H1 (cell line): ENCODE results near the gene GHRL. TPM values are rescaled to one million over a fixed set of nuclear protein-coding genes. Genes with fewer than 3 reads are reported as not detected.

Experiments
- CTCF ChIA-PET: fragments of 300-600 bp; sonication (Branson Sonifier 250); formaldehyde crosslinking; loops from one replicate; lab custom pipeline; 2021; ENCODE audit not compliant: partially characterized antibody; lab: Charles Lee
- POLR2A ChIA-PET: fragments of 300-600 bp; sonication (Branson Sonifier 250); formaldehyde crosslinking; loops from one replicate; lab custom pipeline; 2021; ENCODE audit warnings: inconsistent platforms; ENCODE audit not compliant: partially characterized antibody; lab: Charles Lee
- DNase-seq, 2 experiments: peaks; one replicate each; pipeline versions ENCODE4 v3.0.0 to v3.0.0-alpha.2; 2010 to 2022; ENCODE audit warnings: low spot score in 2 of 2, low read depth in 1 of 2, mixed read lengths in 1 of 2
- FAIRE-seq: peaks from 2 replicates; lab custom pipeline; 2011; peaks lifted over from hg19 to GRCh38; lab: Jason Lieb, UNC
- H2AFZ ChIP-seq: 2 replicates; pipeline ENCODE4 v1.8.1; 2012; ENCODE audit warnings: low read length, inconsistent platforms
- H2AK5ac ChIP-seq: 2 replicates; pipeline ENCODE4 v1.6.1; 2013; ENCODE audit warnings: low read depth, low read length
- H2BK120ac ChIP-seq: replicated peaks from 2 replicates; pipeline ENCODE3; 2013; ENCODE audit warnings: low read depth, low read length, inconsistent platforms
- H2BK12ac ChIP-seq: 2 replicates; pipeline ENCODE4 v1.6.1; 2013; ENCODE audit warnings: low read depth, low read length
- H2BK15ac ChIP-seq: 2 replicates; pipeline ENCODE4 v1.6.1; 2013; ENCODE audit warnings: low read length
- H2BK20ac ChIP-seq: 2 replicates; pipeline ENCODE4 v1.6.1; 2013; ENCODE audit warnings: low read length
- H2BK5ac ChIP-seq: 2 replicates; pipeline ENCODE4 v1.6.1; 2013; ENCODE audit warnings: low read depth, low read length
- H3K14ac ChIP-seq: 2 replicates; pipeline ENCODE4 v1.6.1; 2013; ENCODE audit warnings: inconsistent platforms; ENCODE audit not compliant: insufficient read length
- H3K18ac ChIP-seq: 2 replicates; pipeline ENCODE4 v1.6.1; 2013; ENCODE audit warnings: low read length; ENCODE audit errors: extremely low read depth
- H3K23ac ChIP-seq: 2 replicates; pipeline ENCODE4 v1.6.1; 2013; ENCODE audit warnings: inconsistent platforms; ENCODE audit not compliant: insufficient read length
- H3K23me2 ChIP-seq: 2 replicates; pipeline ENCODE4 v1.6.1; 2013; ENCODE audit warnings: low read depth, low read length
- H3K27ac ChIP-seq: 2 replicates; pipeline ENCODE4 v1.6.1; 2011; ENCODE audit warnings: low read depth, low read length, inconsistent platforms
- H3K27me3 ChIP-seq, 4 experiments: replicated peaks in 1 of 4; 1 replicate in 1 of 4; 2 replicates in 3 of 4; pipeline versions ENCODE4 v1.6.1 to v1.8.1; 2011 to 2013; ENCODE audit warnings: low read length in 3 of 4, mild to moderate bottlenecking in 3 of 4, inconsistent platforms in 2 of 4, mixed read lengths in 2 of 4, moderate library complexity in 1 of 4; ENCODE audit not compliant: control insufficient read depth in 3 of 4, insufficient read depth in 3 of 4; ENCODE audit errors: extremely low read depth in 1 of 4
- H3K36me3 ChIP-seq, 4 experiments: 2 replicates each; pipeline versions ENCODE4 v1.6.1 to v1.8.1; 2011 to 2013; ENCODE audit warnings: mild to moderate bottlenecking in 4 of 4, low read length in 3 of 4, moderate library complexity in 2 of 4, control low read depth in 1 of 4, inconsistent platforms in 1 of 4; ENCODE audit not compliant: insufficient read depth in 4 of 4, control insufficient read depth in 2 of 4
- H3K4ac ChIP-seq: replicated peaks from 2 replicates; pipeline ENCODE3; 2013; ENCODE audit warnings: low read length, low read depth, mixed read lengths, inconsistent platforms; ENCODE audit not compliant: insufficient read length
- H3K4me1 ChIP-seq, 4 experiments: replicated peaks in 1 of 4; 1 replicate in 1 of 4; 2 replicates in 3 of 4; pipeline versions ENCODE4 v1.6.1 to v1.8.1; 2011 to 2013; ENCODE audit warnings: low read length in 3 of 4, inconsistent platforms in 2 of 4, mixed read lengths in 1 of 4; ENCODE audit not compliant: insufficient read depth in 4 of 4, control insufficient read depth in 3 of 4
- H3K4me2 ChIP-seq, 2 experiments: 2 replicates each; pipeline versions ENCODE4 v1.6.1 to v1.8.1; 2011 to 2013; ENCODE audit warnings: low read depth in 2 of 2, low read length in 2 of 2, control low read depth in 1 of 2, inconsistent platforms in 1 of 2, mild to moderate bottlenecking in 1 of 2; ENCODE audit not compliant: insufficient read depth in 1 of 2
- H3K4me3 ChIP-seq, 4 experiments: fragments of 200-600, 300-600 bp in 1 of 4; sonication (generic), shearing (Covaris generic), sonication (Bioruptor Twin) in 1 of 4; 2 replicates each; pipeline versions ENCODE4 v1.5.1 to v1.8.1; 2011 to 2016; ENCODE audit warnings: low read length in 4 of 4, low read depth in 3 of 4, control low read depth in 2 of 4, inconsistent platforms in 2 of 4, mild to moderate bottlenecking in 2 of 4, mixed read lengths in 1 of 4, moderate library complexity in 1 of 4; ENCODE audit not compliant: insufficient read depth in 2 of 4; ENCODE audit errors: extremely low read depth in 1 of 4
- H3K56ac ChIP-seq: replicated peaks from 2 replicates; pipeline ENCODE3; 2013; ENCODE audit warnings: low read depth, mild to moderate bottlenecking, mixed read lengths, low read length, inconsistent platforms; ENCODE audit not compliant: insufficient read length
- H3K79me1 ChIP-seq: 2 replicates; pipeline ENCODE4 v1.6.1; 2013; ENCODE audit warnings: low read depth, low read length, control low read depth
- H3K79me2 ChIP-seq, 2 experiments: 2 replicates each; pipeline versions ENCODE4 v1.6.1 to v1.8.1; 2012 to 2013; ENCODE audit warnings: low read length in 2 of 2, mild to moderate bottlenecking in 2 of 2, inconsistent platforms in 1 of 2; ENCODE audit not compliant: insufficient read depth in 2 of 2, control insufficient read depth in 1 of 2
- H3K9ac ChIP-seq, 4 experiments: replicated peaks in 1 of 4; 1 replicate in 1 of 4; 2 replicates in 3 of 4; pipeline versions ENCODE4 v1.6.1 to v1.8.1; 2011 to 2013; ENCODE audit warnings: low read depth in 3 of 4, low read length in 3 of 4, control low read depth in 2 of 4, mild to moderate bottlenecking in 2 of 4, moderate library complexity in 2 of 4, inconsistent platforms in 1 of 4; ENCODE audit errors: extremely low read depth in 1 of 4
- H3K9me3 ChIP-seq, 2 experiments: 2 replicates each; pipeline versions ENCODE4 v1.6.1 to v1.8.1; 2012 to 2013; ENCODE audit warnings: mild to moderate bottlenecking in 2 of 2, moderate library complexity in 2 of 2, control low read depth in 1 of 2, inconsistent platforms in 1 of 2, low read depth in 1 of 2, low read length in 1 of 2, mixed read lengths in 1 of 2; ENCODE audit not compliant: insufficient read depth in 2 of 2
- H4K20me1 ChIP-seq, 2 experiments: replicated peaks in 1 of 2; 2 replicates each; pipeline versions ENCODE3 to v1.8.1; 2011 to 2013; ENCODE audit warnings: inconsistent platforms in 2 of 2, low read length in 2 of 2, mild to moderate bottlenecking in 1 of 2; ENCODE audit not compliant: insufficient read depth in 2 of 2, control insufficient read depth in 1 of 2
- H4K5ac ChIP-seq: 2 replicates; pipeline ENCODE4 v1.6.1; 2013; ENCODE audit warnings: low read length, low read depth, mixed read lengths, inconsistent platforms; ENCODE audit not compliant: insufficient read length
- H4K8ac ChIP-seq: 2 replicates; pipeline ENCODE4 v1.8.0; 2013; ENCODE audit warnings: mild to moderate bottlenecking, moderate library complexity, low read length, inconsistent platforms; ENCODE audit not compliant: insufficient read depth; ENCODE audit errors: extremely low read depth
- H4K91ac ChIP-seq: replicated peaks from 2 replicates; pipeline ENCODE3; 2013; ENCODE audit warnings: low read length, mixed read lengths, inconsistent platforms; ENCODE audit not compliant: insufficient read length
- TAF1 ChIP-seq: IDR thresholded peaks from 2 replicates; pipeline ENCODE4 v1.6.1; 2011; ENCODE audit warnings: mild to moderate bottlenecking, low read depth, low read length
- WGBS, 2 experiments: shearing (Covaris generic) in 1 of 2; methylation state at CpG; one replicate each; pipeline versions ENCODE4 v1.1.6 to v1.1.7; 2013 to 2015; ENCODE audit warnings: low lambda C conversion rate in 2 of 2, mixed read lengths in 2 of 2, inconsistent platforms in 1 of 2, low coverage in 1 of 2, missing lambda C conversion rate in 1 of 2; ENCODE audit not compliant: insufficient replicate concordance in 2 of 2, insufficient coverage in 1 of 2, insufficient read length in 1 of 2; ENCODE audit errors: extremely low coverage in 1 of 2, missing lambda C conversion rate in 1 of 2; 5-methylcytosine and 5-hydroxymethylcytosine counted together
- polyA plus RNA-seq, 7 experiments: library from polyadenylated mRNA; depleted of rRNA in 3 of 7; stranded (reverse) in 5 of 7; unstranded in 2 of 7; fragments of >200 nt in 5 of 7; fragments of 200-250 nt in 2 of 7; gene quantifications; 1 replicate in 5 of 7; 2 replicates in 1 of 7; 4 replicates in 1 of 7; pipeline versions ENCODE4 v1.2.1 to v1.2.3, GENCODE V29; 2011 to 2013; ENCODE audit warnings: missing spikeins in 2 of 7, mixed read lengths in 2 of 7
- total RNA-seq: library from RNA; stranded (reverse); fragmentation: NEBNext Ultra II Directional; extraction: Animal tissue kit (Norgen Biotek cat#: 25700); gene quantifications from 2 replicates; pipeline ENCODE4 v1.2.1, GENCODE V29; 2021

The GHRL gene
- total and polyA plus RNA-seq, 2 of the 8 experiments (the other 6 are each of a cell fraction or from before 2014, with no cell fraction given), result 0.32 to 0.35 TPM

GRCh38 chr3:10303785-10304184, 11.0 kb upstream of the GHRL start:
- Histone ChIP-seq H3K4me3 (no peak overlapping the region), H2BK20ac (no peak overlapping the region), H3K36me3 (peaks cover 16 to 69% (median 51%) of the 10 kb centered on the region in 4 experiments), H3K9me3 (no peaks in the 10 kb centered on the region), H3K79me2 (no peaks in the 10 kb centered on the region), H3K79me1 (no peaks in the 10 kb centered on the region; the same call in 1 of the 2 replicates), H2BK120ac (no peak overlapping the region), H3K23me2 (no peaks in the 10 kb centered on the region), H4K91ac (no peak overlapping the region), H2AFZ (no peak overlapping the region), H4K8ac (no peak overlapping the region), H4K5ac (no peak overlapping the region), H2AK5ac (no peak overlapping the region), H3K27me3 (no peaks in the 10 kb centered on the region), H2BK5ac (no peak overlapping the region), H3K4me1 (no peaks in the 10 kb centered on the region), H4K20me1 (peaks cover 5 to 7% of the 10 kb centered on the region in 2 experiments), H3K56ac (no peak overlapping the region), H3K27ac (no peak overlapping the region), H3K4me2 (no peak overlapping the region), H2BK12ac (no peak overlapping the region), H3K4ac (no peak overlapping the region), H3K23ac (no peak overlapping the region), H3K18ac (no peak overlapping the region), H2BK15ac (no peak overlapping the region), H3K9ac (no peak overlapping the region), H3K14ac (no peak overlapping the region)
- POLR2A ChIA-PET, result interaction anchor here (0.8 to 1.9 kb wide), 5 partner anchors 8 to 17 kb away, joined by 3 to 11 read pairs (median 6); partner anchors contain the start of gene GHRL
- WGBS, 2 experiments, result 87% methylated on average over 8 of the region's 8 CpGs; no CpG with 5 or more reads in 1 of the 2 experiments
- CTCF ChIA-PET, result interaction anchor here (0.6 to 1.5 kb wide), 8 partner anchors 10 to 491 kb away, joined by 3 to 8 read pairs (median 3); no protein-coding TSS in a partner anchor
- FAIRE-seq (no peak), DNase-seq (no peak)
- no peak for TF ChIP-seq TAF1
